Neural cell (in vitro differentiated cells): Measurements from ENCODE around the gene FRMD4A. TPM values are rescaled to one million over a fixed set of nuclear protein-coding genes. Genes with fewer than 3 reads are reported as not detected.

Experiments
- H2AFZ ChIP-seq: fragments of 200-600, 300-800 bp; sonication (generic), shearing (Covaris generic); 2 replicates; pipeline ENCODE4 v1.6.0; 2014; ENCODE audit warnings: low read depth, mild to moderate bottlenecking, antibody characterized with exemption, low read length, moderate library complexity
- H3F3A ChIP-seq: fragments of 200-600 bp; shearing (Covaris generic); 2 replicates; pipeline ENCODE4 v1.6.1; 2016; ENCODE audit warnings: mild to moderate bottlenecking, moderate library complexity, mixed read lengths, antibody characterized with exemption, low read length; ENCODE audit not compliant: insufficient read depth, poor library complexity, severe bottlenecking
- H3K27ac ChIP-seq: fragments of 200-600, 300-800 bp; sonication (generic), shearing (Covaris generic); 2 replicates; pipeline ENCODE4 v1.5.1; 2014; ENCODE audit warnings: mild to moderate bottlenecking, low read length, moderate library complexity
- H3K27me3 ChIP-seq: fragments of 300-800, 200-600 bp; sonication (generic), shearing (Covaris generic); 2 replicates; pipeline ENCODE4 v1.6.0; 2014; ENCODE audit warnings: mild to moderate bottlenecking, low read depth, low read length, moderate library complexity; ENCODE audit not compliant: insufficient read depth
- H3K36me3 ChIP-seq: fragments of 300-800, 200-600 bp; sonication (generic), shearing (Covaris generic); 2 replicates; pipeline ENCODE4 v1.5.1; 2014; ENCODE audit warnings: mild to moderate bottlenecking, antibody characterized with exemption, low read length, moderate library complexity; ENCODE audit not compliant: insufficient read depth
- H3K4me2 ChIP-seq: fragments of 300-800, 200-600 bp; sonication (generic), shearing (Covaris generic); 2 replicates; pipeline ENCODE4 v1.6.0; 2014; ENCODE audit warnings: mild to moderate bottlenecking, low read length
- H3K4me3 ChIP-seq: fragments of 300-800, 200-600 bp; sonication (generic), shearing (Covaris generic); 2 replicates; pipeline ENCODE4 v1.5.1; 2014; ENCODE audit warnings: mild to moderate bottlenecking, low read length, moderate library complexity
- H3K79me2 ChIP-seq: fragments of 200-600 bp; shearing (Covaris generic); replicated peaks from 2 replicates; pipeline ENCODE4 v1.6.0; 2014; ENCODE audit warnings: mild to moderate bottlenecking, low read length, moderate library complexity; ENCODE audit not compliant: insufficient read depth
- H3K9ac ChIP-seq: fragments of 300-800, 200-600 bp; sonication (generic), shearing (Covaris generic); 2 replicates; pipeline ENCODE4 v1.6.1; 2016; ENCODE audit warnings: mild to moderate bottlenecking, low read length, mixed read lengths
- H3K9me2 ChIP-seq: fragments of 200-600 bp; shearing (Covaris generic); 2 replicates; pipeline ENCODE4 v1.6.1; 2016; ENCODE audit warnings: mild to moderate bottlenecking, low read length, mixed read lengths; ENCODE audit not compliant: insufficient read depth
- H3K9me3 ChIP-seq: fragments of 200-600, 300-800 bp; sonication (generic), shearing (Covaris generic); 2 replicates; pipeline ENCODE4 v1.6.1; 2016; ENCODE audit warnings: mild to moderate bottlenecking, mixed run types, low read length, moderate library complexity, mixed read lengths
- H4K20me1 ChIP-seq: fragments of 200-600 bp; shearing (Covaris generic); 2 replicates; pipeline ENCODE4 v1.6.1; 2016; ENCODE audit warnings: mild to moderate bottlenecking, mixed run types; ENCODE audit not compliant: insufficient read depth
- EP300 ChIP-seq: fragments of 450-650 bp; conservative IDR thresholded peaks from 2 replicates; pipeline ENCODE4 v1.6.1; 2014; ENCODE audit warnings: antibody characterized with exemption, mild to moderate bottlenecking, moderate library complexity; ENCODE audit not compliant: poor library complexity, severe bottlenecking
- EZH2 ChIP-seq: fragments of 200-600, 300-800 bp; shearing (Covaris generic), sonication (generic); IDR thresholded peaks from 2 replicates; pipeline ENCODE4 v1.6.1; 2014; ENCODE audit warnings: antibody characterized with exemption, low read length, borderline replicate concordance, mild to moderate bottlenecking; ENCODE audit not compliant: insufficient read depth, poor library complexity, severe bottlenecking
- MXI1 ChIP-seq: fragments of 450-650 bp; conservative IDR thresholded peaks from 2 replicates; pipeline ENCODE4 v1.6.1; 2014; ENCODE audit warnings: antibody characterized with exemption, mild to moderate bottlenecking; ENCODE audit not compliant: poor library complexity, severe bottlenecking
- POLR2AphosphoS5 ChIP-seq: IDR thresholded peaks from 2 replicates; pipeline ENCODE4 v1.6.1; 2012
- RAD21 ChIP-seq: fragments of 450-650 bp; conservative IDR thresholded peaks from 2 replicates; pipeline ENCODE4 v1.6.1; 2014; ENCODE audit warnings: antibody characterized with exemption, mild to moderate bottlenecking, moderate library complexity
- SMC3 ChIP-seq: fragments of 450-650 bp; conservative IDR thresholded peaks from 2 replicates; pipeline ENCODE4 v1.6.1; 2014; ENCODE audit warnings: antibody characterized with exemption, mild to moderate bottlenecking, moderate library complexity; ENCODE audit not compliant: poor library complexity
- TAF1 ChIP-seq: IDR thresholded peaks from 2 replicates; pipeline ENCODE4 v1.6.1; 2012; ENCODE audit warnings: low read depth
- polyA plus RNA-seq: library from polyadenylated mRNA; depleted of rRNA; stranded (reverse); fragments of >200 nt; gene quantifications from 2 replicates; pipeline ENCODE4 v1.2.3, GENCODE V29; 2014
- TF ChIP-seq, protein P1 (sequence below): IDR thresholded peaks from 2 replicates; pipeline ENCODE4 v1.6.1; 2012; ENCODE audit warnings: borderline replicate concordance
- TF ChIP-seq, protein P2 (sequence below): fragments of 450-650 bp; IDR thresholded peaks from 2 replicates; pipeline ENCODE4 v1.5.1; 2014; ENCODE audit warnings: antibody characterized with exemption, mild to moderate bottlenecking, moderate library complexity; ENCODE audit not compliant: poor library complexity, severe bottlenecking

Gene FRMD4A
- polyA plus RNA-seq, 1 donor from 2014 or later = 36.5 TPM

GRCh38 chr10:13970236-13970956 lies 360.3 kb downstream of the FRMD4A start:
- Histone ChIP-seq H3K27ac (no peak overlapping the region), H3K36me3 (no peaks in the 10 kb centered on the region), H3K27me3 (no peaks in the 10 kb centered on the region), H3K79me2 (no peaks in the 10 kb centered on the region), H3K4me2 (no peak overlapping the region), H3K9ac (no peak overlapping the region), H3K9me3 (no peaks in the 10 kb centered on the region), H3K9me2 (no peaks in the 10 kb centered on the region), H3K4me3 (no peak overlapping the region), H3F3A (no peaks in the 10 kb centered on the region), H4K20me1 (no peaks in the 10 kb centered on the region), H2AFZ (no peak overlapping the region)
- TF ChIP-seq EZH2 = no peak
- TF ChIP-seq POLR2AphosphoS5 = no peak
- no peak for TF ChIP-seq MXI1
- TF ChIP-seq RAD21 = no peak
- TF ChIP-seq, protein P1, sequence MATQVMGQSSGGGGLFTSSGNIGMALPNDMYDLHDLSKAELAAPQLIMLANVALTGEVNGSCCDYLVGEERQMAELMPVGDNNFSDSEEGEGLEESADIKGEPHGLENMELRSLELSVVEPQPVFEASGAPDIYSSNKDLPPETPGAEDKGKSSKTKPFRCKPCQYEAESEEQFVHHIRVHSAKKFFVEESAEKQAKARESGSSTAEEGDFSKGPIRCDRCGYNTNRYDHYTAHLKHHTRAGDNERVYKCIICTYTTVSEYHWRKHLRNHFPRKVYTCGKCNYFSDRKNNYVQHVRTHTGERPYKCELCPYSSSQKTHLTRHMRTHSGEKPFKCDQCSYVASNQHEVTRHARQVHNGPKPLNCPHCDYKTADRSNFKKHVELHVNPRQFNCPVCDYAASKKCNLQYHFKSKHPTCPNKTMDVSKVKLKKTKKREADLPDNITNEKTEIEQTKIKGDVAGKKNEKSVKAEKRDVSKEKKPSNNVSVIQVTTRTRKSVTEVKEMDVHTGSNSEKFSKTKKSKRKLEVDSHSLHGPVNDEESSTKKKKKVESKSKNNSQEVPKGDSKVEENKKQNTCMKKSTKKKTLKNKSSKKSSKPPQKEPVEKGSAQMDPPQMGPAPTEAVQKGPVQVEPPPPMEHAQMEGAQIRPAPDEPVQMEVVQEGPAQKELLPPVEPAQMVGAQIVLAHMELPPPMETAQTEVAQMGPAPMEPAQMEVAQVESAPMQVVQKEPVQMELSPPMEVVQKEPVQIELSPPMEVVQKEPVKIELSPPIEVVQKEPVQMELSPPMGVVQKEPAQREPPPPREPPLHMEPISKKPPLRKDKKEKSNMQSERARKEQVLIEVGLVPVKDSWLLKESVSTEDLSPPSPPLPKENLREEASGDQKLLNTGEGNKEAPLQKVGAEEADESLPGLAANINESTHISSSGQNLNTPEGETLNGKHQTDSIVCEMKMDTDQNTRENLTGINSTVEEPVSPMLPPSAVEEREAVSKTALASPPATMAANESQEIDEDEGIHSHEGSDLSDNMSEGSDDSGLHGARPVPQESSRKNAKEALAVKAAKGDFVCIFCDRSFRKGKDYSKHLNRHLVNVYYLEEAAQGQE = no peak
- no peak for TF ChIP-seq TAF1
- no peak for TF ChIP-seq SMC3
- no peak for TF ChIP-seq EP300
- TF ChIP-seq, protein P2, sequence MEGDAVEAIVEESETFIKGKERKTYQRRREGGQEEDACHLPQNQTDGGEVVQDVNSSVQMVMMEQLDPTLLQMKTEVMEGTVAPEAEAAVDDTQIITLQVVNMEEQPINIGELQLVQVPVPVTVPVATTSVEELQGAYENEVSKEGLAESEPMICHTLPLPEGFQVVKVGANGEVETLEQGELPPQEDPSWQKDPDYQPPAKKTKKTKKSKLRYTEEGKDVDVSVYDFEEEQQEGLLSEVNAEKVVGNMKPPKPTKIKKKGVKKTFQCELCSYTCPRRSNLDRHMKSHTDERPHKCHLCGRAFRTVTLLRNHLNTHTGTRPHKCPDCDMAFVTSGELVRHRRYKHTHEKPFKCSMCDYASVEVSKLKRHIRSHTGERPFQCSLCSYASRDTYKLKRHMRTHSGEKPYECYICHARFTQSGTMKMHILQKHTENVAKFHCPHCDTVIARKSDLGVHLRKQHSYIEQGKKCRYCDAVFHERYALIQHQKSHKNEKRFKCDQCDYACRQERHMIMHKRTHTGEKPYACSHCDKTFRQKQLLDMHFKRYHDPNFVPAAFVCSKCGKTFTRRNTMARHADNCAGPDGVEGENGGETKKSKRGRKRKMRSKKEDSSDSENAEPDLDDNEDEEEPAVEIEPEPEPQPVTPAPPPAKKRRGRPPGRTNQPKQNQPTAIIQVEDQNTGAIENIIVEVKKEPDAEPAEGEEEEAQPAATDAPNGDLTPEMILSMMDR = no peak

GRCh38 chr10:13969792-13970140 lies 361.0 kb downstream of the FRMD4A start:
- Histone ChIP-seq H3K79me2 (no peaks in the 10 kb centered on the region), H3K4me2 (no peak overlapping the region), H3K9me2 (no peaks in the 10 kb centered on the region), H4K20me1 (no peaks in the 10 kb centered on the region), H2AFZ (no peak overlapping the region), H3K4me3 (no peak overlapping the region), H3K27me3 (no peaks in the 10 kb centered on the region), H3K9ac (no peak overlapping the region), H3F3A (no peaks in the 10 kb centered on the region), H3K27ac (no peak overlapping the region), H3K36me3 (no peaks in the 10 kb centered on the region), H3K9me3 (no peaks in the 10 kb centered on the region)
- TF ChIP-seq MXI1 (no peak), EZH2 (no peak), POLR2AphosphoS5 (no peak), RAD21 (no peak), EP300 (no peak), TAF1 (no peak)
- TF ChIP-seq, protein P2 = no peak
